Neutrophil (primary cell): ENCODE results near the gene DDX39B.
"Not testable (repeated sequence)": the region's sequence is repeated elsewhere in the genome, so short reads cannot be mapped to it uniquely, and the experiment has no call there.

Experiments
- H3K27ac ChIP-seq: fragments of 200-600 bp; sonication (generic); 2 replicates; pipeline ENCODE4 v1.5.1; 2016; ENCODE audit warnings: mild to moderate bottlenecking, moderate library complexity
- H3K27me3 ChIP-seq: fragments of 200-600 bp; sonication (generic); 2 replicates; pipeline ENCODE4 v1.6.0; 2016; ENCODE audit warnings: mild to moderate bottlenecking
- H3K36me3 ChIP-seq: fragments of 200-600 bp; sonication (generic); 2 replicates; pipeline ENCODE4 v1.5.1; 2017
- H3K4me1 ChIP-seq, 2 experiments: fragments of 200-600 bp in 1 of 2; sonication (generic) in 1 of 2; 1 replicate in 1 of 2; 2 replicates in 1 of 2; pipeline versions ENCODE4 v1.5.1 to v1.6.1; 2013 to 2016; ENCODE audit warnings: low read depth in 1 of 2, low read length in 1 of 2, mild to moderate bottlenecking in 1 of 2, moderate library complexity in 1 of 2; ENCODE audit not compliant: control insufficient read depth in 1 of 2, insufficient read depth in 1 of 2
- H3K4me3 ChIP-seq, 2 experiments: fragments of 200-600 bp in 1 of 2; sonication (generic) in 1 of 2; 1 replicate in 1 of 2; 2 replicates in 1 of 2; pipeline ENCODE4 v1.5.1; 2013 to 2016; ENCODE audit warnings: low read depth in 1 of 2, low read length in 1 of 2, mild to moderate bottlenecking in 1 of 2, moderate library complexity in 1 of 2
- H3K9me3 ChIP-seq: fragments of 200-600 bp; sonication (generic); 2 replicates; pipeline ENCODE4 v1.5.1; 2016
- CTCF ChIP-seq: fragments of 200-600 bp; sonication (generic); IDR thresholded peaks from 2 replicates; pipeline ENCODE4 v1.5.1; 2016; ENCODE audit warnings: antibody characterized with exemption

Gene DDX39B

DNA sequence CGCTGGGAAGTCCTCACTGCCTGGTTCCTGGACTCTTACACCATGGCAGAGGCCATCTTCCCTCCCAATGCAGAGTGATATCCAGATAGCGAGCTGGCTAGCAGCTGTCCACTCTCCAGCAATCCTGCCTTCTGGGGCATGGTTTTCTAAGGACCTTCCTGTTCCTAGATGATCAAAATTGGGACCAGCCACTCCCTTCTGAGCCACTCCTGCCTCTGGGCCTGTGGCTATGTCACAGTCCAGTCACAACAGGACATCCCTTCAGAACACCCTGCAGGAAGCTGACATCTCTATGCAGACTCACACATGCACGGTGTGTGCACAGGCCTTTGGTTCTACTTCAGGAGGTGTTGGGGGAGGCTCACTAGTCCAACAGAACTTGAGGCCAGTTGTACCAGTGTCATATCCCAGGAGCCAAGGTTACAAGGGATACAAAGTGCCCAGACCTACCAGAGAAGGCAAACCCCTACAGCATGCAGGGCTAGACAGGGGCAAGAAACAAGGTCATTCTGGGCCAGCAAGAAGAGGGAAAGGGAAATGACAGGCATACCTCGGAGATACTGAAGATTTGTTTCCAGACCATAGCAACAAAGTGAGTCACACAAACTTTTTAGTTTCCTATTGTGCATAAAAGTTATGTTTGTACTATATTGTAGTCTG lies 15.7 kb downstream of the DDX39B start:
- no peak overlapping the region for H3K4me3 ChIP-seq
- no peak overlapping the region for H3K27ac ChIP-seq
- H3K36me3 ChIP-seq, result peaks cover 25% of the 10 kb centered on the region
- no peaks in the 10 kb centered on the region for H3K9me3 ChIP-seq
- H3K27me3 ChIP-seq, result peaks cover 9% of the 10 kb centered on the region
- TF ChIP-seq CTCF, result no peak
- H3K4me1 ChIP-seq, result no peaks in the 10 kb centered on the region

- peaks cover 20% of the 10 kb centered on the region for H3K36me3 ChIP-seq
- H3K9me3 ChIP-seq, result no peaks in the 10 kb centered on the region
- no peak for TF ChIP-seq CTCF
- H3K27ac ChIP-seq, result no peak overlapping the region
- H3K4me1 ChIP-seq, result no peaks in the 10 kb centered on the region
- H3K4me3 ChIP-seq, result no peak overlapping the region
- H3K27me3 ChIP-seq, result peaks cover 12% of the 10 kb centered on the region
Observed at GRCh38 chr6:31525553-31525931, 16.3 kb downstream of the DDX39B start.

- TF ChIP-seq CTCF, result no peak
- Histone ChIP-seq H3K4me1 (peaks cover 4% of the 10 kb centered on the region in 2 experiments), H3K27ac (no peak overlapping the region), H3K4me3 (no peak overlapping the region), H3K9me3 (no peaks in the 10 kb centered on the region), H3K36me3 (no peaks in the 10 kb centered on the region), H3K27me3 (peaks cover 12% of the 10 kb centered on the region)
Observed at GRCh38 chr6:31521835-31522234, 20.0 kb downstream of the DDX39B start.

- TF ChIP-seq CTCF, result no peak
- Histone ChIP-seq H3K36me3 (peaks cover 30% of the 10 kb centered on the region), H3K27me3 (no peaks in the 10 kb centered on the region), H3K4me3 (no peak overlapping the region), H3K4me1 (peaks cover 17 to 19% of the 10 kb centered on the region in 2 experiments), H3K27ac (no peak overlapping the region), H3K9me3 (no peaks in the 10 kb centered on the region)
Observed at GRCh38 chr6:31513456-31514165, 28.2 kb downstream of the DDX39B start.

DNA sequence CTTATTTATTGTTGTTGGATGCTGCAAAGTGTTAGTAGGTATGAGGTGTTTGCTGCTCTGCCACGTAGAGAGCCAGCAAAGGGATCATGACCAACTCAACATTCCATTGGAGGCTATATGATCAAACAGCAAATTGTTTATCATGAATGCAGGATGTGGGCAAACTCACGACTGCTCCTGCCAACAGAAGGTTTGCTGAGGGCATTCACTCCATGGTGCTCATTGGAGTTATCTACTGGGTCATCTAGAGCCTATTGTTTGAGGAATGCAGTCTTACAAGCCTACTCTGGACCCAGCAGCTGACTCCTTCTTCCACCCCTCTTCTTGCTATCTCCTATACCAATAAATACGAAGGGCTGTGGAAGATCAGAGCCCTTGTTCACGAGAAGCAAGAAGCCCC lies 31.8 kb downstream of the DDX39B start:
- H3K27me3 ChIP-seq, result no peaks in the 10 kb centered on the region
- H3K36me3 ChIP-seq, result peaks cover 62% of the 10 kb centered on the region
- no peak overlapping the region for H3K4me3 ChIP-seq
- H3K4me1 ChIP-seq, result no peaks in the 10 kb centered on the region
- TF ChIP-seq CTCF, result no peak
- H3K27ac ChIP-seq, result no peak overlapping the region
- no peaks in the 10 kb centered on the region for H3K9me3 ChIP-seq

GRCh38 chr6:31509036-31509435 lies 32.8 kb downstream of the DDX39B start:
- H3K27me3 ChIP-seq, H3K4me3 ChIP-seq, H3K9me3 ChIP-seq, H3K4me1 ChIP-seq, H3K27ac ChIP-seq: not testable (repeated sequence)
- H3K36me3 ChIP-seq, result peaks cover 62% of the 10 kb centered on the region
